ENCODE data around the gene FREM2. TPM values are rescaled to one million over a fixed set of nuclear protein-coding genes. Genes with fewer than 3 reads are reported as not detected.

Gene FREM2
- total and polyA plus RNA-seq, 4 donors: 1.6 to 58.3 (median 9.4) TPM

- TF ChIP-seq, protein P1, sequence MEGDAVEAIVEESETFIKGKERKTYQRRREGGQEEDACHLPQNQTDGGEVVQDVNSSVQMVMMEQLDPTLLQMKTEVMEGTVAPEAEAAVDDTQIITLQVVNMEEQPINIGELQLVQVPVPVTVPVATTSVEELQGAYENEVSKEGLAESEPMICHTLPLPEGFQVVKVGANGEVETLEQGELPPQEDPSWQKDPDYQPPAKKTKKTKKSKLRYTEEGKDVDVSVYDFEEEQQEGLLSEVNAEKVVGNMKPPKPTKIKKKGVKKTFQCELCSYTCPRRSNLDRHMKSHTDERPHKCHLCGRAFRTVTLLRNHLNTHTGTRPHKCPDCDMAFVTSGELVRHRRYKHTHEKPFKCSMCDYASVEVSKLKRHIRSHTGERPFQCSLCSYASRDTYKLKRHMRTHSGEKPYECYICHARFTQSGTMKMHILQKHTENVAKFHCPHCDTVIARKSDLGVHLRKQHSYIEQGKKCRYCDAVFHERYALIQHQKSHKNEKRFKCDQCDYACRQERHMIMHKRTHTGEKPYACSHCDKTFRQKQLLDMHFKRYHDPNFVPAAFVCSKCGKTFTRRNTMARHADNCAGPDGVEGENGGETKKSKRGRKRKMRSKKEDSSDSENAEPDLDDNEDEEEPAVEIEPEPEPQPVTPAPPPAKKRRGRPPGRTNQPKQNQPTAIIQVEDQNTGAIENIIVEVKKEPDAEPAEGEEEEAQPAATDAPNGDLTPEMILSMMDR (IDR thresholded peaks at IDR 0.05; ENCODE audit: control extremely low read depth, extremely low read depth): no peak
These were observed 67.0 kb downstream of the FREM2 start for GRCh38 chr13:38753878-38754277.

DNA sequence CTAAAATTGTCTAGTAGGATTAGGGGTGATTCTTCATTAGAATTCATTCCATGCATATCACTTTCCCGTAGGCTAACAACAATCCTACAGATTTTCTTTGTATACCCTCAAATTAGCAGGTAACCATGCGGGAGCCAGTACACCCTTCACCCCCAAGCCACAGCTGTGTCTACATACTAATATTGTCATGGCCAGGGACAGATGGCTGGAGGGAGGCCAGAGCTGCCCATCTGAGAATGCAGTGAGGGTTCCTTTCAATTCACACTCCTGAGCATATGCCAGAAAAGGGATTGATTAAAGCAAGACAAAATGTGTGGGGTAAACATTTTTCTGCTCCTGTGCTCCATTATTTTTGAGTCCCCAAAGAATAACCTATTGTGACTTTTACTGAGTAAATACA, 68.9 kb downstream of the FREM2 start:
- WGBS, 2 donors: 84 to 94% methylated on average over 2 of the region's 2 CpGs
- no peaks in the 10 kb centered on the region for H3K4me1 ChIP-seq (ENCODE audit: control insufficient read depth in 5 of 5, insufficient read depth in 5 of 5, low read length in 5 of 5)
- H3K27me3 ChIP-seq (ENCODE audit: control insufficient read depth in 3 of 3, insufficient read depth in 3 of 3, low read length in 2 of 3): no peaks in the 10 kb centered on the region
- H3K9me3 ChIP-seq (ENCODE audit: control insufficient read depth in 4 of 4, insufficient read depth in 3 of 4, low read length in 3 of 4): no peaks in the 10 kb centered on the region
- H3K9ac ChIP-seq (ENCODE audit: insufficient read depth in 1 of 2, low read length in 2 of 2): no peak overlapping the region
- H3K4me3 ChIP-seq: no peak overlapping the region
- DNase-seq (no peak), ATAC-seq (ENCODE audit: insufficient read depth, low FRiP score) (no peak)
- TF ChIP-seq, protein P1 (IDR thresholded peaks at IDR 0.05; ENCODE audit: control extremely low read depth, extremely low read depth): no peak
- H3K27ac ChIP-seq (ENCODE audit: low read depth in 1 of 2, low read length in 1 of 2): no peak overlapping the region
- no peaks in the 10 kb centered on the region for H3K36me3 ChIP-seq (ENCODE audit: control insufficient read depth in 4 of 4, insufficient read depth in 4 of 4, low read length in 4 of 4)

More at GRCh38 chr13:38753878-38754277, 67.0 kb downstream of the FREM2 start:
- H3K36me3 ChIP-seq (ENCODE audit: control insufficient read depth in 4 of 4, insufficient read depth in 4 of 4, low read length in 4 of 4): no peaks in the 10 kb centered on the region
- no peak overlapping the region for H3K4me3 ChIP-seq
- no peaks in the 10 kb centered on the region for H3K4me1 ChIP-seq (ENCODE audit: control insufficient read depth in 5 of 5, insufficient read depth in 5 of 5, low read length in 5 of 5)
- ATAC-seq (ENCODE audit: insufficient read depth, low FRiP score): no peak
- WGBS, 2 donors: 80 to 89% methylated on average over 2 of the region's 2 CpGs
- H3K27ac ChIP-seq (ENCODE audit: low read depth in 1 of 2, low read length in 1 of 2): no peak overlapping the region
- H3K9me3 ChIP-seq (ENCODE audit: control insufficient read depth in 4 of 4, insufficient read depth in 3 of 4, low read length in 3 of 4): no peaks in the 10 kb centered on the region
- no peak for DNase-seq
- no peaks in the 10 kb centered on the region for H3K27me3 ChIP-seq (ENCODE audit: control insufficient read depth in 3 of 3, insufficient read depth in 3 of 3, low read length in 2 of 3)
- no peak overlapping the region for H3K9ac ChIP-seq (ENCODE audit: insufficient read depth in 1 of 2, low read length in 2 of 2)

DNA sequence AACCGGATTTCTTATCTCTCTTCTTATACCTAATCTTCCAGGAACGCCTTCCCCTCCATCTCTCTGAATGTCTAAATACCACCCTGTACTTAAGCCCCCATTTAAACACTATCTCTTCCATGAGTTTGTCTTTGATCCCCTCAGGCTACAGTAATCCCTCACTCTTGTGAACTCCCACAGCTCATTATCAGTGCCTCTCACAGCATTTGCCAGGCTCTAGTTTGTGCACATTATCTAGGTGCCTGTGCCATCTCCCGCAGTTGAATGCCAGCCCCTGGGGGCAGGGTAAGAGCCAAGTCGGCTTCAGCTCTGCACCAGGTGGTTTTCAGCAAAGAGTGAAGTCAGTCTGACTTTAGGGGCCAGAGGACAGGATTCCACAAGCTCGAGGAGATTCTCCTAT, 71.4 kb downstream of the FREM2 start:
- DNase-seq (no peak), ATAC-seq (ENCODE audit: insufficient read depth, low FRiP score) (no peak)
- H3K9me3 ChIP-seq (ENCODE audit: control insufficient read depth in 4 of 4, insufficient read depth in 3 of 4, low read length in 3 of 4): no peaks in the 10 kb centered on the region
- H3K36me3 ChIP-seq (ENCODE audit: control insufficient read depth in 4 of 4, insufficient read depth in 4 of 4, low read length in 4 of 4): no peaks in the 10 kb centered on the region
- no peak overlapping the region for H3K27ac ChIP-seq (ENCODE audit: low read depth in 1 of 2, low read length in 1 of 2)
- H3K4me1 ChIP-seq (ENCODE audit: control insufficient read depth in 5 of 5, insufficient read depth in 5 of 5, low read length in 5 of 5): no peaks in the 10 kb centered on the region
- no peak overlapping the region for H3K9ac ChIP-seq (ENCODE audit: insufficient read depth in 1 of 2, low read length in 2 of 2)
- no peak overlapping the region for H3K4me3 ChIP-seq
- 37 to 42% methylated on average over 5 of the region's 5 CpGs for WGBS, 2 donors
- TF ChIP-seq, protein P1 (IDR thresholded peaks at IDR 0.05; ENCODE audit: control extremely low read depth, extremely low read depth): no peak
- H3K27me3 ChIP-seq (ENCODE audit: control insufficient read depth in 3 of 3, insufficient read depth in 3 of 3, low read length in 2 of 3): no peaks in the 10 kb centered on the region

DNA sequence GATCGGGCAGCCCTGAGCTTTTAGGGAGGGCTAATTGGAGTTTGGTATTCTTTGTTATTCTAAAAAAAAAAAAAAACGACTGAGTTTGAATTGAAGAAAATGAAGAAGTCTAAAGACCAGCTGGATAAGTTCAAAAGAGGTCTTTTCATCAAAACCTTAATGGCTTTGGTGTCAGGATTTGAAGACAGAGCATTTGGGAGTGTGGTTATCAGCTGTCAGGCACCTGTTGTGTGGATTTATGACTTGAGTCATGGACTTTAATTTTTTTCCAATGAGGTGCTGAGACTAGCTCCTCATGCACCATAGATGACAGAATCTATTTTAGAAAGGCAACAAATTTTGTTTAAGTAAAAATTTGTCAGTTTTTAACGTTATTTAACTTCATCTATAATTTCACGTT, 72.5 kb downstream of the FREM2 start:
- H3K4me1 ChIP-seq (ENCODE audit: control insufficient read depth in 5 of 5, insufficient read depth in 5 of 5, low read length in 5 of 5): no peaks in the 10 kb centered on the region
- no peaks in the 10 kb centered on the region for H3K27me3 ChIP-seq (ENCODE audit: control insufficient read depth in 3 of 3, insufficient read depth in 3 of 3, low read length in 2 of 3)
- 48 to 60% methylated on average over 4 of the region's 4 CpGs for WGBS, 2 donors
- DNase-seq (no peak), ATAC-seq (ENCODE audit: insufficient read depth, low FRiP score) (no peak)
- H3K27ac ChIP-seq (ENCODE audit: low read depth in 1 of 2, low read length in 1 of 2): no peak overlapping the region
- H3K4me3 ChIP-seq: no peak overlapping the region
- H3K9me3 ChIP-seq (ENCODE audit: control insufficient read depth in 4 of 4, insufficient read depth in 3 of 4, low read length in 3 of 4): no peaks in the 10 kb centered on the region
- H3K36me3 ChIP-seq (ENCODE audit: control insufficient read depth in 4 of 4, insufficient read depth in 4 of 4, low read length in 4 of 4): no peaks in the 10 kb centered on the region
- TF ChIP-seq, protein P1 (IDR thresholded peaks at IDR 0.05; ENCODE audit: control extremely low read depth, extremely low read depth): no peak
- no peak overlapping the region for H3K9ac ChIP-seq (ENCODE audit: insufficient read depth in 1 of 2, low read length in 2 of 2)
